ENCODE results near the gene MPDZ. TPM values are rescaled to one million over a fixed set of nuclear protein-coding genes. Genes with fewer than 3 reads are reported as not detected.

Gene MPDZ
- total RNA-seq, 1 experiment from 2014 or later, result 46.7 TPM

DNA sequence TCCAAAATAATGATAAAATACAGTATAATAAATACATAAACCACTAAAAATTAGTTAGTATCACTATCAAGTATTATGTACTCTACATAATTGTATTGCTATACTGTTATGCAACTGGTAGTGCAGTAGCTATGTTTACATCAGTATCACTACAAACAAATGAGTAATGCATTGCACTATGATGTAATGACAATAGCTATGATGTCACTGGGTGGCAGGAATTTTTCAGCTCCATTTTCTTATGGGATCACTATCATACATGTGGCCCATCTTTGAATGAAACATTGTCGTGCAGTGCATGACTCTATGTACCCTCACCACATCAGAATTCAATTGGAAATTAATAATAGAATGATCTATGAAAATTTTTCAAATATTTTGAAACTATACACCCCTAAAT is 201.3 kb downstream of the MPDZ start:
- Histone ChIP-seq H3K9me3 (ENCODE audit: control insufficient read depth, low read depth, low read length) (no peaks in the 10 kb centered on the region), H3K56ac (ENCODE audit: insufficient read length, low read depth, low read length) (no peak overlapping the region), H3K23ac (ENCODE audit: insufficient read length, low read depth, low read length) (no peak overlapping the region), H3K18ac (ENCODE audit: insufficient read length, low read depth, low read length) (no peak overlapping the region), H2BK120ac (ENCODE audit: low read depth, low read length, poor library complexity, severe bottlenecking) (no peak overlapping the region), H3K14ac (ENCODE audit: insufficient read depth, low read length) (no peak overlapping the region), H3K79me2 (ENCODE audit: insufficient read depth, low read length) (no peaks in the 10 kb centered on the region), H2BK15ac (ENCODE audit: low read depth, low read length) (no peak overlapping the region), H4K5ac (ENCODE audit: insufficient read length, low read depth, low read length) (no peak overlapping the region), H3K4me1 (ENCODE audit: insufficient read depth, low read length) (no peaks in the 10 kb centered on the region), H2BK12ac (ENCODE audit: insufficient read length, low read depth, low read length) (no peak overlapping the region), H3K23me2 (ENCODE audit: insufficient read length, low read depth, low read length, poor library complexity, severe bottlenecking) (no peaks in the 10 kb centered on the region), H3K4me2 (ENCODE audit: insufficient read depth, insufficient read length, low read length) (no peak overlapping the region), H4K91ac (ENCODE audit: insufficient read length, low read depth, low read length) (no peak overlapping the region), H4K20me1 (ENCODE audit: control insufficient read depth, insufficient read depth, insufficient read length) (no peaks in the 10 kb centered on the region), H2BK5ac (ENCODE audit: insufficient read length, low read length) (no peak overlapping the region), H3K27me3 (ENCODE audit: insufficient read depth, low read length) (no peaks in the 10 kb centered on the region), H2AFZ (ENCODE audit: low read length) (no peak overlapping the region), H3K9ac (ENCODE audit: extremely low read depth, insufficient read length, low read length) (no peak overlapping the region), H3K4ac (ENCODE audit: low read depth, low read length) (no peak overlapping the region), H3K79me1 (ENCODE audit: insufficient read depth, low read depth, low read length, poor library complexity, severe bottlenecking) (no peaks in the 10 kb centered on the region), H3K27ac (ENCODE audit: insufficient read length, low read depth, low read length) (no peak overlapping the region), H2AK5ac (ENCODE audit: insufficient read length, low read length) (no peak overlapping the region), H4K8ac (replicated peaks; ENCODE audit: insufficient read length, low read depth, low read length) (no peak overlapping the region), H2BK20ac (ENCODE audit: low read depth, low read length, poor library complexity, severe bottlenecking) (no peak overlapping the region), H3T11ph (ENCODE audit: low read length) (no peak overlapping the region)
- no peaks in the 10 kb centered on the region for H3K27me3 Mint-ChIP-seq (ENCODE audit: low read depth)
- no peaks in the 10 kb centered on the region for H3K36me3 Mint-ChIP-seq (ENCODE audit: insufficient read depth in 1 of 3, low read depth in 3 of 3)
- no peak overlapping the region for H3K27ac Mint-ChIP-seq
- WGBS (ENCODE audit: extremely low coverage, insufficient read length, low lambda C conversion rate), result no CpG with 5 or more reads among the region's 1 CpG
- TF ChIP-seq, protein P1, sequence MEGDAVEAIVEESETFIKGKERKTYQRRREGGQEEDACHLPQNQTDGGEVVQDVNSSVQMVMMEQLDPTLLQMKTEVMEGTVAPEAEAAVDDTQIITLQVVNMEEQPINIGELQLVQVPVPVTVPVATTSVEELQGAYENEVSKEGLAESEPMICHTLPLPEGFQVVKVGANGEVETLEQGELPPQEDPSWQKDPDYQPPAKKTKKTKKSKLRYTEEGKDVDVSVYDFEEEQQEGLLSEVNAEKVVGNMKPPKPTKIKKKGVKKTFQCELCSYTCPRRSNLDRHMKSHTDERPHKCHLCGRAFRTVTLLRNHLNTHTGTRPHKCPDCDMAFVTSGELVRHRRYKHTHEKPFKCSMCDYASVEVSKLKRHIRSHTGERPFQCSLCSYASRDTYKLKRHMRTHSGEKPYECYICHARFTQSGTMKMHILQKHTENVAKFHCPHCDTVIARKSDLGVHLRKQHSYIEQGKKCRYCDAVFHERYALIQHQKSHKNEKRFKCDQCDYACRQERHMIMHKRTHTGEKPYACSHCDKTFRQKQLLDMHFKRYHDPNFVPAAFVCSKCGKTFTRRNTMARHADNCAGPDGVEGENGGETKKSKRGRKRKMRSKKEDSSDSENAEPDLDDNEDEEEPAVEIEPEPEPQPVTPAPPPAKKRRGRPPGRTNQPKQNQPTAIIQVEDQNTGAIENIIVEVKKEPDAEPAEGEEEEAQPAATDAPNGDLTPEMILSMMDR (conservative IDR thresholded peaks at IDR 0.05), result no peak
- H3K4me1 Mint-ChIP-seq, result no peaks in the 10 kb centered on the region
- H3K4me3 Mint-ChIP-seq, result no peak overlapping the region
- DNase-seq, result no peak
- H3K9me3 Mint-ChIP-seq, result peaks cover 0 to 3% of the 10 kb centered on the region in 2 experiments; a peak in 2 of 5 replicates
